DND-41 (cell line): ENCODE data around the gene ANKFN1.

Experiments used
- CTCF ChIP-seq: IDR thresholded peaks from 2 replicates; pipeline ENCODE4 v1.5.1; 2012; ENCODE audit warnings: borderline replicate concordance, low read length, moderate library complexity, mild to moderate bottlenecking; ENCODE audit not compliant: poor library complexity, severe bottlenecking; ENCODE audit errors: extremely low read depth
- EZH2 ChIP-seq: IDR thresholded peaks from 3 replicates; pipeline ENCODE4 v1.6.1; 2012; ENCODE audit warnings: borderline replicate concordance, low read depth, mild to moderate bottlenecking, moderate library complexity, low read length, inconsistent platforms; ENCODE audit not compliant: severe bottlenecking

DNA sequence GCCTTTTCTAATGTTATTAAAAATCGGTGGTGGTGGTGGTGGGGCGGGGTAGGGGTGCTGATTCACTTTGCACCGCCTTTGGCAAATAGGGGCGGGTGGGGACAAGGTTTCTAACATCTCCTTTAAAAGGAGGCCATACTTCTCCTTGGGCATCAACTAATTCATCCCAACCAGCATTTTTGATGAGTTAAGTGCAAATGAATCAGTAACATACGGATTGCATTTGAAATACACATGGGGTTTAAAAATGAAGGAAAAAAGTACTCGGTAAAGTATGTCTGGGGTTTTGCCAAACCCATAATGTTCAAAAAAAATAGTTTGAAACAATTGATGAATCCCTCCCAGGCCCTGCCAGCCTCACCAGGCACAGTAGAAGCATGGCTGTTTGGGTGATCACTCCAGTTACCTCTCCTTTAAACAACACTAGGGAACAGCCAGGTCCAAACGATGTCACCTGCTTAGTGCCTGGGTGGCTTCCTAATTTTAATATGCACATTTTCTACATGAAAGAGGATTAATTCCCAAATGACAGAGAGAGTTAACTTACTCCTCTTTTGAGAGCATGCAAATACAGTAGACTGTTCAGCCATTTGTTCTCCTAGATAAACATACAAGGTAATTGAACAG is 107.2 kb downstream of the ANKFN1 start:
- no peak for TF ChIP-seq CTCF
- TF ChIP-seq EZH2, result no peak
